Mucosa of descending colon (tissue), 3 donors: ENCODE data around the gene EIF2S2. TPM values are rescaled to one million over a fixed set of nuclear protein-coding genes. Genes with fewer than 3 reads are reported as not detected.

Experiments used
- ATAC-seq: fragments of 200-7000 bp; cut with Tn5 transposase; one replicate; pipeline ENCODE4 v1.9.1; 2020; ENCODE audit warnings: mild to moderate bottlenecking, moderate library complexity
- DNase-seq, 3 donors: peaks; one replicate each; pipeline ENCODE4 v3.0.0-alpha.2; 2020
- H3K36me3 ChIP-seq: fragments of 200-600 bp; one replicate; pipeline ENCODE4 v1.8.0; 2021; ENCODE audit warnings: low read depth, mild to moderate bottlenecking
- H3K4me1 ChIP-seq: fragments of 200-600 bp; one replicate; pipeline ENCODE4 v1.8.0; 2021; ENCODE audit warnings: low read depth, mild to moderate bottlenecking
- H3K4me3 ChIP-seq: fragments of 200-600 bp; one replicate; pipeline ENCODE4 v1.8.0; 2021; ENCODE audit warnings: mild to moderate bottlenecking
- H3K9me3 ChIP-seq: fragments of 200-600 bp; one replicate; pipeline ENCODE4 v1.8.0; 2021; ENCODE audit warnings: mild to moderate bottlenecking
- CTCF ChIP-seq: fragments of 200-600 bp; IDR thresholded peaks from one replicate; pipeline ENCODE4 v1.8.0; 2022; ENCODE audit warnings: antibody characterized with exemption, mild to moderate bottlenecking
- intact Hi-C, 2 donors: fragments of 100-400 bp; cut with DNase I in 1 of 2; cut with micrococcal nuclease in 1 of 2; formaldehyde crosslinking; loops; one replicate each; pipeline versions ENCODE4 v1.11.0 to v1.11.1; 2022; cut with DNase I, micrococcal nuclease
- total RNA-seq, 3 donors: library from RNA; stranded (reverse); fragmentation: NEBNext Ultra II Directional in 2 of 3; extraction: Animal tissue kit (Norgen Biotek cat#: 25700) in 2 of 3; gene quantifications; one replicate each; pipeline versions ENCODE4 v1.2.1 to v1.2.4, GENCODE V29; 2021 to 2023
- donor health status: DM: no; HTN: no; CAD: no; lungs with moderate emphysema.
- donor health status: DM: no; HTN: no; CAD: no.
- donor health status: DM: no; HTN: yes; CAD: no.

Gene EIF2S2
- total RNA-seq, 3 donors from 2014 or later = 26.5 to 51.7 (median 41.0) TPM

DNA sequence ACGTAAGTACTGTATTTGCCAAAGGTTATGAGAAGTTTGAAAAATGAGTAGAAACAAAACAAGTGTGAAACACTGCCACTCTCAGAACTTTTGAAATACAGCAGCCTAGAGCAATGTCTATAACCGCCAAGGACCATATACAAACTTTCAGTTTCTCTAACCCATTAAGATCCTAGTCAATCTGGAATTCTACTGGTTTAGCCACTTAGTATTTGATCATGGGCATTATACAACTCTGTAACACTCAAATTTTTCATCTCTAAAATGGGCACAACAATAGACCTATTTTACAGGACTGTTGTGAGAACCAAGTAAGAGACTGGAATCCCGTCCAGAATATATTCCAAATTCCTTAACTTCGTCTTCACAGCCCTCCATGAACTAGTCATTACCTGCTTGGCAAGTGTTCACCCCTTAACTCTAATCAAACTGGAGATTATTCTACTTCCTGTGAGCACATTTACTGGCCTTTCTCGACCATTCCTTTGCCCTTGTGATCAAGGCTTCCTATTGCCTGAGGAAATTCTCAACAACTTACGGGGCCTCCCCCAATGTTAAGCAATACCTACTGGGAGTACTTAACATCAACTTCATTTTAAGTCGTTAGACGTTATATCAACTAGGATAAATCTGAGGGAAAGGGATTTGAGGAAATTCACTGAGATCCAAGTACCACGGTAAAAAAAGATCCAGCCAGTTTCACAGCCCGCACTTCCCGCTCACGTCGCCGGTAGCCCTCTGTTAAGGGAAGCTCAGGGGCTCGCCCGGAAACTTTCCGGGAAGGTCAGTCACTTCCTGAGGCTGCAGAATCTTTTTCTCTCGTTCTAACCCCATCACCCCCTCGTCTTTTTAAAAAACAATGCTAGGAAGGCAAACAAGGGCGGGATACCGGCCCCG lies 1.1 kb downstream of the EIF2S2 start:
- ATAC-seq (peak; percentile 3), DNase-seq (peak in 1 of 3 donors; percentile 40)
- TF ChIP-seq CTCF = no peak
- intact Hi-C loops = no loop called here
- H3K4me3 ChIP-seq = peak overlapping the region; percentile 91
- no peaks in the 10 kb centered on the region for H3K36me3 ChIP-seq
- H3K4me1 ChIP-seq = peaks cover 37% of the 10 kb centered on the region
- no peaks in the 10 kb centered on the region for H3K9me3 ChIP-seq

GRCh38 chr20:34110025-34110744 lies 1.9 kb downstream of the EIF2S2 start:
- Histone ChIP-seq H3K4me1 (peaks cover 37% of the 10 kb centered on the region), H3K4me3 (no peak overlapping the region), H3K36me3 (no peaks in the 10 kb centered on the region), H3K9me3 (no peaks in the 10 kb centered on the region)
- DNase-seq (no peak), ATAC-seq (no peak)
- intact Hi-C loops = no loop called here
- no peak for TF ChIP-seq CTCF

GRCh38 chr20:34109442-34109841 lies 2.6 kb downstream of the EIF2S2 start:
- intact Hi-C loops = no loop called here
- ATAC-seq = no peak
- DNase-seq = no peak
- Histone ChIP-seq H3K36me3 (peaks cover 4% of the 10 kb centered on the region), H3K4me1 (peaks cover 37% of the 10 kb centered on the region), H3K4me3 (no peak overlapping the region), H3K9me3 (no peaks in the 10 kb centered on the region)
- TF ChIP-seq CTCF = no peak

- Histone ChIP-seq H3K4me1 (peaks cover 37% of the 10 kb centered on the region), H3K9me3 (no peaks in the 10 kb centered on the region), H3K36me3 (peaks cover 4% of the 10 kb centered on the region), H3K4me3 (no peak overlapping the region)
- ATAC-seq (no peak), DNase-seq (no peak)
- no peak for TF ChIP-seq CTCF
- intact Hi-C loops = no loop called here
Measured at GRCh38 chr20:34108616-34109174, 3.3 kb downstream of the EIF2S2 start.

DNA sequence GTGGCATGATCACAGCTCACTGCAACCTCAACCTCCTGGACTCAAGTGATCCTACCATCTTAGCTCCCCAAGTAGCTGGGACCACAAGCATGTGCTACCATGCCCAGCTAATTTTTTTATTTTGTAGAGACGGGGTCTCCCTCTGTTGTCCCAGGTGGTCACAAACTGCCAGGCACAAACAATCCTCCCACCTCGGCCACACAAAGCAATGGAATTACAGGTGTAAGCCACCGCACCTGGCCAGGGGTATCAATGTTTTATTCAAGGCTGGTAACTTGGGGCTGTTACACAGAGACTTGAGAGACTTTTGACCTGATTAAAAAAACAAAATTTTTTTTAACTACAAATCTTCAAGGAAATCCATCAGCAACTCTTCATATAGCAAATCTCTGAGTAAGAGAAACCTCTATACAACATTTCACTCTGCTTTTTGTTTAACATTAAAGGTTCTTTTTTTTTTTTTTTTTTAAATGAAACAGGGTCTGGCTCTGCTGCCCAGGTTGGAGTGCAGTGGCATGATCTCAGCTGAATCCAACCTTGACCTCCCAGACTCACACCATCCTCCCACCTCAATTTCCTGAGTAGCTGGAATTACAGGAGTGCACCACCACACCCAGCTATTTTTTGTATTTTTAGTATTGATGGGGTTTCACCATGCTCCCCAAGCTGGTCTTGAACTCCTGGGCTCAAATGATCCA lies 5.9 kb downstream of the EIF2S2 start:
- Histone ChIP-seq H3K4me3 (no peak overlapping the region), H3K4me1 (peaks cover 36% of the 10 kb centered on the region), H3K36me3 (peaks cover 4% of the 10 kb centered on the region), H3K9me3 (no peaks in the 10 kb centered on the region)
- TF ChIP-seq CTCF = no peak
- ATAC-seq = no peak
- intact Hi-C loops = no loop called here
- DNase-seq = no peak
